HEK293T (cell line): ENCODE measurements around the gene PIBF1.

Experiments
- CTCF ChIA-PET: fragments of 350-600 bp; formaldehyde crosslinking; extraction: SDS; loops from one replicate; lab custom pipeline; 2021; ENCODE audit warnings: antibody characterized with exemption, inconsistent platforms; lab: Yijun Ruan, JAX
- POLR2A ChIA-PET: fragments of 350-600 bp; formaldehyde crosslinking; extraction: SDS; loops from one replicate; lab custom pipeline; 2020; ENCODE audit warnings: antibody characterized with exemption, inconsistent platforms; lab: Yijun Ruan, JAX
- DNase-seq: peaks from one replicate; pipeline ENCODE4 v3.0.0; 2012; ENCODE audit warnings: mixed read lengths; ENCODE audit errors: extremely low spot score
- ARNT ChIP-seq: fragments of 450-650 bp; IDR thresholded peaks from 2 replicates; pipeline ENCODE4 v1.6.1; 2017; ENCODE audit warnings: mild to moderate bottlenecking
- BHLHE40 ChIP-seq: fragments of 450-650 bp; IDR thresholded peaks from 2 replicates; pipeline ENCODE4 v1.6.1; 2016; ENCODE audit warnings: mild to moderate bottlenecking, moderate library complexity, borderline replicate concordance
- CTBP1 ChIP-seq: fragments of 450-650 bp; IDR thresholded peaks from 2 replicates; pipeline ENCODE4 v1.6.1; 2016; ENCODE audit warnings: borderline replicate concordance
- ELF4 ChIP-seq: fragments of 450-650 bp; IDR thresholded peaks from 2 replicates; pipeline ENCODE4 v1.6.1; 2017; ENCODE audit warnings: antibody characterized with exemption
- FOXA1 ChIP-seq: fragments of 450-650 bp; IDR thresholded peaks from 2 replicates; pipeline ENCODE4 v1.6.1; 2016; ENCODE audit warnings: mild to moderate bottlenecking
- FOXK2 ChIP-seq: fragments of 450-650 bp; IDR thresholded peaks from 2 replicates; pipeline ENCODE4 v1.6.1; 2016; ENCODE audit warnings: mild to moderate bottlenecking
- FOXM1 ChIP-seq: fragments of 450-650 bp; IDR thresholded peaks from 2 replicates; pipeline ENCODE4 v1.6.1; 2017; ENCODE audit warnings: mild to moderate bottlenecking, borderline replicate concordance
- HDGF ChIP-seq: fragments of 450-650 bp; IDR thresholded peaks from 2 replicates; pipeline ENCODE4 v1.6.1; 2017; ENCODE audit warnings: antibody characterized with exemption, borderline replicate concordance
- L3MBTL2 ChIP-seq: fragments of 450-650 bp; conservative IDR thresholded peaks from 2 replicates; pipeline ENCODE4 v1.6.1; 2016; ENCODE audit warnings: mild to moderate bottlenecking
- LEF1 ChIP-seq: fragments of 450-650 bp; IDR thresholded peaks from 2 replicates; pipeline ENCODE4 v1.6.1; 2017; ENCODE audit warnings: mild to moderate bottlenecking, borderline replicate concordance
- NFRKB ChIP-seq: fragments of 450-650 bp; IDR thresholded peaks from 2 replicates; pipeline ENCODE4 v1.6.1; 2016; ENCODE audit warnings: mild to moderate bottlenecking, moderate library complexity
- PKNOX1 ChIP-seq: fragments of 450-650 bp; IDR thresholded peaks from 2 replicates; pipeline ENCODE4 v1.6.1; 2016
- SP1 ChIP-seq: fragments of 450-650 bp; IDR thresholded peaks from 2 replicates; pipeline ENCODE4 v1.6.1; 2017
- SUZ12 ChIP-seq: fragments of 450-650 bp; IDR thresholded peaks from 2 replicates; pipeline ENCODE4 v1.6.1; 2016; ENCODE audit warnings: mild to moderate bottlenecking
- ZNF384 ChIP-seq: fragments of 450-650 bp; IDR thresholded peaks from 2 replicates; pipeline ENCODE4 v1.6.1; 2016

PIBF1 gene

GRCh38 chr13:73060251-73061160 lies 278.6 kb downstream of the PIBF1 start:
- CTCF ChIA-PET = interaction anchor here (0.6 to 1.4 kb wide), 5 partner anchors 9 to 355 kb away, joined by 3 to 5 read pairs (median 3); no protein-coding TSS in a partner anchor
- no peak for TF ChIP-seq LEF1
- peak; percentile 34; the same call in 1 of the 2 replicates for TF ChIP-seq CTBP1
- TF ChIP-seq L3MBTL2 = peak; percentile 42; the same call in 1 of the 2 replicates
- POLR2A ChIA-PET = interaction anchor here (1.3 to 1.8 kb wide), 2 partner anchors 11 to 16 kb away, joined by 5 to 6 read pairs; no protein-coding TSS in a partner anchor
- peak; percentile 51 for DNase-seq

GRCh38 chr13:73061473-73061872 lies 279.5 kb downstream of the PIBF1 start:
- POLR2A ChIA-PET = interaction anchor here (1.3 kb wide), 1 partner anchor 14 kb away, joined by 3 read pairs; no protein-coding TSS in a partner anchor
- DNase-seq = no peak
- TF ChIP-seq FOXA1 (no peak), FOXK2 (no peak), LEF1 (no peak), HDGF (no peak), CTBP1 (no peak), ARNT (no peak), FOXM1 (no peak), BHLHE40 (no peak), L3MBTL2 (no peak)
- CTCF ChIA-PET = no interaction called here

GRCh38 chr13:73061876-73062275 lies 279.9 kb downstream of the PIBF1 start:
- CTCF ChIA-PET = no interaction called here
- no peak for DNase-seq
- TF ChIP-seq L3MBTL2 = no peak
- TF ChIP-seq SUZ12 = no peak
- no peak for TF ChIP-seq SP1
- no peak for TF ChIP-seq PKNOX1
- TF ChIP-seq ZNF384 = no peak
- no peak for TF ChIP-seq ARNT
- no peak for TF ChIP-seq FOXK2
- TF ChIP-seq FOXA1 = no peak
- TF ChIP-seq CTBP1 = no peak
- no peak for TF ChIP-seq BHLHE40
- TF ChIP-seq LEF1 = no peak
- TF ChIP-seq ELF4 = no peak
- no peak for TF ChIP-seq NFRKB
- no peak for TF ChIP-seq HDGF
- no peak for TF ChIP-seq FOXM1
- POLR2A ChIA-PET = interaction anchor here (1.3 kb wide), 1 partner anchor 13 kb away, joined by 3 read pairs; no protein-coding TSS in a partner anchor

GRCh38 chr13:73062468-73062867 lies 280.5 kb downstream of the PIBF1 start:
- CTCF ChIA-PET = interaction anchor here (0.6 kb wide), 1 partner anchor 489 kb away, joined by 3 read pairs; no protein-coding TSS in a partner anchor
- DNase-seq = no peak
- POLR2A ChIA-PET = interaction anchor here (0.8 to 1.3 kb wide), 2 partner anchors 13 to 241 kb away, joined by 3 read pairs; no protein-coding TSS in a partner anchor
- TF ChIP-seq CTBP1 (no peak), FOXK2 (no peak), HDGF (no peak), PKNOX1 (no peak), NFRKB (no peak), L3MBTL2 (no peak), FOXA1 (no peak), SP1 (no peak)

- CTCF ChIA-PET = interaction anchor here (0.6 kb wide), 2 partner anchors 20 to 490 kb away, joined by 3 read pairs; no protein-coding TSS in a partner anchor
- POLR2A ChIA-PET = interaction anchor here (0.8 kb wide), 1 partner anchor 241 kb away, joined by 3 read pairs; no protein-coding TSS in a partner anchor
- TF ChIP-seq PKNOX1 (peak; percentile 35; the same call in 1 of the 2 replicates), FOXK2 (no peak)
- DNase-seq = no peak
These were observed 281.2 kb downstream of the PIBF1 start for GRCh38 chr13:73063166-73063565.

GRCh38 chr13:73065036-73065435 lies 283.1 kb downstream of the PIBF1 start:
- no peak for DNase-seq
- POLR2A ChIA-PET = no interaction called here
- no peak for TF ChIP-seq NFRKB
- no peak for TF ChIP-seq FOXM1
- CTCF ChIA-PET = no interaction called here
